OCI-LY7 (cell line): ENCODE data around the gene TM4SF5. TPM values are rescaled to one million over a fixed set of nuclear protein-coding genes. Genes with fewer than 3 reads are reported as not detected.
A peak's percentile ranks its signal among the peaks of the same experiment; 100 is the strongest.

Source experiments
- BruUV-seq: library from RNA; stranded (reverse); fragments of 400-500 nt; replicated peaks from 2 replicates; lab custom pipeline; 2021; lab: Mats Ljungman, UMichigan
- CTCF ChIA-PET: fragments of 300-600 bp; sonication (Branson Sonifier 250); formaldehyde crosslinking; loops from one replicate; lab custom pipeline; 2022; ENCODE audit warnings: antibody characterized with exemption; ENCODE audit not compliant: unreplicated experiment; lab: Charles Lee
- POLR2A ChIA-PET: fragments of 300-600 bp; sonication (Branson Sonifier 250); formaldehyde crosslinking; loops from one replicate; lab custom pipeline; 2022; ENCODE audit warnings: antibody characterized with exemption; lab: Charles Lee
- DNase-seq: peaks from one replicate; pipeline ENCODE4 v3.0.0-alpha.2; 2015; ENCODE audit warnings: low spot score
- H2AFZ ChIP-seq: fragments of 200-600 bp; sonication (generic), shearing (Covaris generic); 2 replicates; pipeline ENCODE4 v1.6.1; 2014; ENCODE audit warnings: mild to moderate bottlenecking, antibody characterized with exemption, low read length, moderate library complexity
- H3K27ac ChIP-seq: fragments of 200-600 bp; sonication (generic); 2 replicates; pipeline ENCODE4 v1.5.1; 2014; ENCODE audit warnings: mixed run types, low read depth, mild to moderate bottlenecking, moderate library complexity, low read length, inconsistent platforms; ENCODE audit not compliant: poor library complexity, severe bottlenecking
- H3K36me3 ChIP-seq: fragments of 200-600 bp; sonication (generic); 2 replicates; pipeline ENCODE4 v1.6.1; 2014; ENCODE audit warnings: mild to moderate bottlenecking, antibody characterized with exemption, low read length, moderate library complexity, mixed read lengths; ENCODE audit not compliant: insufficient read depth
- H3K4me1 ChIP-seq: fragments of 200-600 bp; sonication (generic); 2 replicates; pipeline ENCODE4 v1.5.1; 2014; ENCODE audit warnings: mild to moderate bottlenecking, low read length; ENCODE audit not compliant: insufficient read depth, poor library complexity, severe bottlenecking
- H3K4me2 ChIP-seq: fragments of 200-600 bp; sonication (generic); 2 replicates; pipeline ENCODE4 v1.6.1; 2014; ENCODE audit warnings: mild to moderate bottlenecking, low read length
- H3K4me3 ChIP-seq: fragments of 200-600 bp; sonication (generic); 2 replicates; pipeline ENCODE4 v1.5.1; 2014; ENCODE audit warnings: mild to moderate bottlenecking, low read depth, low read length; ENCODE audit not compliant: poor library complexity, severe bottlenecking
- H3K79me2 ChIP-seq: fragments of 200-600 bp; sonication (generic); 2 replicates; pipeline ENCODE4 v1.6.1; 2016; ENCODE audit warnings: low read depth, mild to moderate bottlenecking, low read length, moderate library complexity, mixed read lengths; ENCODE audit not compliant: insufficient read depth
- H3K9me2 ChIP-seq: fragments of 200-600 bp; sonication (generic); 2 replicates; pipeline ENCODE4 v1.6.1; 2016; ENCODE audit warnings: mild to moderate bottlenecking, low read length, mixed read lengths; ENCODE audit not compliant: insufficient read depth
- H3K9me3 ChIP-seq: fragments of 200-600 bp; sonication (generic); 2 replicates; pipeline ENCODE4 v1.6.1; 2014; ENCODE audit warnings: mild to moderate bottlenecking, mixed run types, low read length, mixed read lengths
- H4K20me1 ChIP-seq: fragments of 200-600 bp; sonication (generic); 2 replicates; pipeline ENCODE4 v1.6.1; 2014; ENCODE audit warnings: mild to moderate bottlenecking, antibody characterized with exemption, low read length, moderate library complexity, mixed read lengths; ENCODE audit not compliant: insufficient read depth
- EZH2phosphoT487 ChIP-seq: fragments of 200-600 bp; sonication (generic); IDR thresholded peaks from 2 replicates; pipeline ENCODE4 v1.6.1; 2018; ENCODE audit warnings: low read depth, borderline replicate concordance, mild to moderate bottlenecking, mixed run types, antibody characterized with exemption, low read length, moderate library complexity, mixed read lengths
- intact Hi-C: fragments of 100-400 bp; cut with micrococcal nuclease; formaldehyde crosslinking; loops from one replicate; pipeline ENCODE4 v1.10.0; 2022; ENCODE audit not compliant: unreplicated experiment
- total RNA-seq, 2 experiments: library from RNA; depleted of rRNA in 1 of 2; stranded (reverse); fragments of >200 nt in 1 of 2; shearing (Covaris generic) in 1 of 2; gene quantifications; 2 replicates each; pipeline ENCODE4 v1.2.3, GENCODE V29; 2014 to 2022
- TF ChIP-seq, protein P1 (sequence below): fragments of 200-600 bp; sonication (generic); conservative IDR thresholded peaks from 2 replicates; pipeline ENCODE4 v1.5.1; 2014; ENCODE audit warnings: mild to moderate bottlenecking, antibody characterized with exemption, low read length, moderate library complexity, mixed read lengths

Gene TM4SF5
- total RNA-seq, 2 experiments from 2014 or later = not detected

DNA sequence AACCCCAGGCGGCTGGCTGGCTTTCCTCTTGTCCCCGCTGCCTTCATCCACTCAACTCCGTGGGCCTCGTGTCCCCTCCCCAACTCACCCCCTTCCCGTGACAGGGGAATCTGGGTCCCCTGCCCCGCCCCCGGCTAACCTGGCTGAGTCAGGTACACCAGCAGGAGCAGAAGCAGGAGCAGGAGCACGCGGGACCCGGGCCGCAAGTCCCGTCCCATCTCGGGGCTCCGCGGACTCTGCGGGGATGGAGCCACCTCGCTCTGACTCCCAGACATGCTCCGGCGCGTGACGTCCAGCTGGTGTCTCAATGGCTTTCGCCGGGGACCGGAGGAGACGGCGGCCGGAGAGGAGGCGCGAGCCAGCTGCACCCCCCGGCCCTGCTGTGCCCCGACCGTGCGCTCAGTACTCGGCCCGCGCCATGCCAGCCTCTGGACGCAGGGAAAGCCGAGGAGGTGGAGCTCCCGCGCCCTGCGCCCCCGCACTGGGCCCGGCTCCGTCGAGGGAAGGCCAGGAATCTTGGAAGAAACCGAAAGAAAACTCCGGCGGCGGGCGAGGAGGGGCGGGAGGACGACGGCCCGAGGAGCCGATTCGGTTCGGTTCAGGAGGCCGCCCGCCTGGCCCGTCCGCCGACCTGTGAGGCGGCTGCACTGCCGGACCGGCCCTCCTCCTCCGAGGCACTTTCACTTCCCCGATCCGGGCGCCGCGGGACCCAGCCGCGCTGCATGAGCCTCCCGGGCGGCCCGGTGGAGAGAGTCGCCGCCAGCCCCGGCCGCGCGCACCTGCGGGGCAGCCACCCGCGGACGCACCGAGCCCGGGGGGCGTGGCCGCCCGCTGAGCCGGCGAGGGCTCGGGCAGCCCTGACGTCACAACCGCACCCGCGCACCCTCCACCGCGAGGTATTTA lies 32.3 kb upstream of the TM4SF5 start, which contains the start of the genes CXCL16 and ZMYND15:
Gene CXCL16, minus strand, starts transcription at position 807 of the 903 bp plus-strand sequence. Its CDS starts 589 bp downstream, at position 218.
Gene ZMYND15, plus strand, starts transcription at position 712 of the 903 bp plus-strand sequence. CDS start 716 bp downstream, outside the sequence.
- peak within 1 kb of the TSS; percentile 61 for H3K4me2 ChIP-seq
- peak within 1 kb of the TSS; percentile 58 for H3K4me3 ChIP-seq
- TF ChIP-seq, protein P1, sequence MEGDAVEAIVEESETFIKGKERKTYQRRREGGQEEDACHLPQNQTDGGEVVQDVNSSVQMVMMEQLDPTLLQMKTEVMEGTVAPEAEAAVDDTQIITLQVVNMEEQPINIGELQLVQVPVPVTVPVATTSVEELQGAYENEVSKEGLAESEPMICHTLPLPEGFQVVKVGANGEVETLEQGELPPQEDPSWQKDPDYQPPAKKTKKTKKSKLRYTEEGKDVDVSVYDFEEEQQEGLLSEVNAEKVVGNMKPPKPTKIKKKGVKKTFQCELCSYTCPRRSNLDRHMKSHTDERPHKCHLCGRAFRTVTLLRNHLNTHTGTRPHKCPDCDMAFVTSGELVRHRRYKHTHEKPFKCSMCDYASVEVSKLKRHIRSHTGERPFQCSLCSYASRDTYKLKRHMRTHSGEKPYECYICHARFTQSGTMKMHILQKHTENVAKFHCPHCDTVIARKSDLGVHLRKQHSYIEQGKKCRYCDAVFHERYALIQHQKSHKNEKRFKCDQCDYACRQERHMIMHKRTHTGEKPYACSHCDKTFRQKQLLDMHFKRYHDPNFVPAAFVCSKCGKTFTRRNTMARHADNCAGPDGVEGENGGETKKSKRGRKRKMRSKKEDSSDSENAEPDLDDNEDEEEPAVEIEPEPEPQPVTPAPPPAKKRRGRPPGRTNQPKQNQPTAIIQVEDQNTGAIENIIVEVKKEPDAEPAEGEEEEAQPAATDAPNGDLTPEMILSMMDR = no peak
- no peak for TF ChIP-seq EZH2phosphoT487
- no peaks in the 10 kb centered on the region for H3K9me2 ChIP-seq
- H3K4me1 ChIP-seq = peaks cover 6% of the 10 kb centered on the region
- intact Hi-C loops = no loop called here
- ChIA-PET CTCF (no interaction called here), POLR2A (no interaction called here)
- H3K9me3 ChIP-seq = no peaks in the 10 kb centered on the region
- H3K36me3 ChIP-seq = no peaks in the 10 kb centered on the region
- no TSS peak for BruUV-seq
- no peaks in the 10 kb centered on the region for H3K79me2 ChIP-seq
- peak; percentile 70 for DNase-seq
- H2AFZ ChIP-seq = no peak within 1 kb of the TSS
- no peaks in the 10 kb centered on the region for H4K20me1 ChIP-seq
- no peak within 1 kb of the TSS for H3K27ac ChIP-seq

DNA sequence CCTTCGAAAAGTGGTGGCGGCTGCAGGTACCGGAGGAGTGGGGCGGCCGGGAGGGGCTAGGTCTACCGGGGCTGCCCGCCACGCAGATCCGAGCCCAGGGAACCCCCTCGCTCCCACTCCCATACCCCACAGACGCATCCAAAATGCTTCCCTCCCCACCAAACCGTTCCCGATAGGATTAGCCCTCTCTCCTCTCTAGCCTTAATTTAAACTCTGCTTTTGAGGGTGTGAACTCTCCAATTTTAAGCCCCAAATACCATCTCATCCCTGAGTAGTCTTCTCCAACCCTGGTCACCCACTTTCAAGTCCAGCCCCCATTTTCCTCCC lies 31.7 kb upstream of the TM4SF5 start:
- POLR2A ChIA-PET = no interaction called here
- H3K36me3 ChIP-seq = no peaks in the 10 kb centered on the region
- no peaks in the 10 kb centered on the region for H3K79me2 ChIP-seq
- H2AFZ ChIP-seq = no peak overlapping the region
- BruUV-seq = no TSS peak
- no peak overlapping the region for H3K27ac ChIP-seq
- no peak for DNase-seq
- H3K4me2 ChIP-seq = peak overlapping the region; percentile 61
- no peaks in the 10 kb centered on the region for H3K9me2 ChIP-seq
- H3K9me3 ChIP-seq = no peaks in the 10 kb centered on the region
- TF ChIP-seq, protein P1 = no peak
- TF ChIP-seq EZH2phosphoT487 = no peak
- CTCF ChIA-PET = no interaction called here
- no peaks in the 10 kb centered on the region for H4K20me1 ChIP-seq
- H3K4me1 ChIP-seq = peaks cover 6% of the 10 kb centered on the region
- H3K4me3 ChIP-seq = peak overlapping the region; percentile 58
- intact Hi-C loops = no loop called here

DNA sequence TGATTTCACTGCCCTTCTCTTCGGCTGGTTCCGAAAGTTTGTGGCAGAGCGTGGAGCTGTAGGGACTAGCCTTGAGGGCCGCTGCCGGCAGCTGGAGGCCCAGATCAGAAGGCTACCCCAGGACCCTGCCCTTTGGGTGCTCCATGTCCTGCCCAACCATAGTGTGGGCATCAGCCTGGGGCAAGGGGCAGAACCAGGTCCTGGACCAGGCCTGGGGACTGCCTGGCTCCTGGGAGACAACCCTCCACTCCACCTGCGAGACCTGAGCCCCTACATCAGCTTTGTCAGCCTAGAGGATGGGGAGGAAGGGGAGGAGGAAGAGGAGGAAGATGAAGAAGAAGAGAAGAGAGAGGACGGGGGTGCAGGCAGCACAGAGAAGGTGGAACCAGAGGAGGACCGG lies 31.1 kb upstream of the TM4SF5 start:
- Histone ChIP-seq H2AFZ (no peak overlapping the region), H3K36me3 (no peaks in the 10 kb centered on the region), H3K79me2 (no peaks in the 10 kb centered on the region), H3K4me3 (no peak overlapping the region), H3K9me3 (no peaks in the 10 kb centered on the region), H3K27ac (no peak overlapping the region), H3K9me2 (no peaks in the 10 kb centered on the region), H4K20me1 (no peaks in the 10 kb centered on the region), H3K4me1 (peaks cover 6% of the 10 kb centered on the region), H3K4me2 (no peak overlapping the region)
- DNase-seq = no peak
- TF ChIP-seq, protein P1 = no peak
- no peak for TF ChIP-seq EZH2phosphoT487
- BruUV-seq = no TSS peak
- ChIA-PET CTCF (no interaction called here), POLR2A (no interaction called here)
- intact Hi-C loops = no loop called here
